Transverse colon (tissue), 4 donors: Measurements from ENCODE around the gene TNF. TPM values are rescaled to one million over a fixed set of nuclear protein-coding genes. Genes with fewer than 3 reads are reported as not detected.

Source experiments
- DNase-seq: peaks from one replicate; pipeline ENCODE4 v3.0.0-alpha.2; 2019
- H3K27ac ChIP-seq, 4 donors: fragments of 200-600 bp; sonication (generic); 2 replicates each; pipeline ENCODE4 v1.5.1; 2016 to 2018; ENCODE audit warnings: inconsistent platforms in 4 of 4
- H3K27me3 ChIP-seq: fragments of 200-600 bp; sonication (generic); 2 replicates; pipeline ENCODE4 v1.5.1; 2017; ENCODE audit warnings: inconsistent platforms
- H3K36me3 ChIP-seq, 4 donors: fragments of 200-600 bp; sonication (generic); 2 replicates each; pipeline ENCODE4 v1.5.1; 2017 to 2019; ENCODE audit warnings: inconsistent platforms in 4 of 4
- H3K4me1 ChIP-seq, 4 donors: fragments of 200-600 bp; sonication (generic); 2 replicates each; pipeline ENCODE4 v1.5.1; 2017 to 2020; ENCODE audit warnings: inconsistent platforms in 4 of 4
- H3K4me3 ChIP-seq, 4 donors: fragments of 200-600 bp; sonication (generic); 1 replicate in 1 of 4; 2 replicates in 3 of 4; pipeline versions ENCODE4 v1.5.1 to v1.6.1; 2017 to 2019; ENCODE audit warnings: inconsistent platforms in 4 of 4
- H3K9me3 ChIP-seq, 2 donors: fragments of 200-600 bp; sonication (generic); 2 replicates each; pipeline ENCODE4 v1.5.1; 2017 to 2019; ENCODE audit warnings: inconsistent platforms in 2 of 2
- CTCF ChIP-seq, 5 experiments: fragments of 200-600 bp in 3 of 5; fragments of 450-650 bp in 2 of 5; sonication (generic) in 3 of 5; IDR thresholded peaks; 1 replicate in 2 of 5; 2 replicates in 3 of 5; pipeline ENCODE4 v1.5.1; 2016 to 2017; ENCODE audit warnings: antibody characterized with exemption in 5 of 5, inconsistent platforms in 3 of 5, mild to moderate bottlenecking in 2 of 5, moderate library complexity in 1 of 5
- EP300 ChIP-seq: sonication (generic); formaldehyde crosslinking; IDR thresholded peaks from one replicate; pipeline ENCODE4 v1.6.1; 2017; ENCODE audit warnings: antibody characterized with exemption, low read depth
- POLR2A ChIP-seq: fragments of 450-650 bp; IDR thresholded peaks from one replicate; pipeline ENCODE4 v1.6.1; 2016; ENCODE audit warnings: antibody characterized with exemption, mild to moderate bottlenecking, moderate library complexity
- POLR2AphosphoS5 ChIP-seq, 3 donors: sonication (generic); formaldehyde crosslinking; IDR thresholded peaks; one replicate each; pipeline ENCODE4 v1.6.1; 2016; ENCODE audit warnings: antibody characterized with exemption in 3 of 3
- WGBS, 2 donors: methylation state at CpG; one replicate each; pipeline ENCODE4 v1.1.5; 2018; ENCODE audit warnings: low coverage in 1 of 2; 5-methylcytosine and 5-hydroxymethylcytosine counted together
- in situ Hi-C, 4 donors: fragments of 200-750 bp; cut with MboI; loops; one replicate each; pipeline versions ENCODE4 v1.15.0 to v1.15.1; 2017; ENCODE audit warnings: low sequenced_read_pairs in 3 of 4, low pct_ligation_motif_present in 1 of 4, low pct_unique_long_range_greater_than_20kb in 1 of 4
- intact Hi-C: fragments of 100-400 bp; cut with DNase I; formaldehyde crosslinking; loops from one replicate; pipeline ENCODE4 v1.15.1; 2023; ENCODE audit warnings: low total_unique reads
- total RNA-seq, 4 donors: library from RNA; depleted of rRNA; stranded (reverse); fragments of >200 nt; gene quantifications; one replicate each; pipeline ENCODE4 v1.1.0, GENCODE V29; 2016

The TNF gene
- total RNA-seq, 4 donors from 2014 or later = 0.41 to 1.1 TPM; not detected in 2

GRCh38 chr6:31586008-31586407, 10.6 kb downstream of the TNF start, which contains the start of gene LST1:
LST1 (plus strand) TSS chr6:31586277; CDS start chr6:31587300, 1,023 bp downstream.
- H3K4me1 ChIP-seq = peaks cover 3 to 39% (median 5%) of the 10 kb centered on the region in 4 donors
- intact Hi-C loops = no loop called here
- no peak for TF ChIP-seq POLR2A
- TF ChIP-seq EP300 = no peak
- TF ChIP-seq CTCF (IDR thresholded peaks at IDR 0.05) = no peak
- no peak for TF ChIP-seq POLR2AphosphoS5 (IDR thresholded peaks at IDR 0.05)
- H3K27ac ChIP-seq = peak within 1 kb of the TSS; percentile 52 to 69 (median 58)
- DNase-seq = no peak
- H3K27me3 ChIP-seq = peaks cover 7% of the 10 kb centered on the region
- no peak within 1 kb of the TSS for H3K4me3 ChIP-seq
- no peaks in the 10 kb centered on the region for H3K36me3 ChIP-seq
- in situ Hi-C loops = no loop called here
- H3K9me3 ChIP-seq = no peaks in the 10 kb centered on the region
- 50 to 64% methylated on average over 1 of the region's 1 CpG for WGBS, 2 donors

- peak; percentile 24 for DNase-seq
- WGBS, 2 donors = 64% methylated on average over 9 of the region's 9 CpGs; no CpG with 5 or more reads in 1 of the 2 donors
- intact Hi-C loops = no loop called here
- no peaks in the 10 kb centered on the region for H3K27me3 ChIP-seq
- H3K4me1 ChIP-seq = peaks cover under 1 to 32% (median 3%) of the 10 kb centered on the region in 4 donors
- no peak for TF ChIP-seq CTCF (IDR thresholded peaks at IDR 0.05)
- TF ChIP-seq POLR2AphosphoS5 (IDR thresholded peaks at IDR 0.05) = no peak
- TF ChIP-seq POLR2A = no peak
- TF ChIP-seq EP300 = no peak
- in situ Hi-C loops = no loop called here
- no peaks in the 10 kb centered on the region for H3K36me3 ChIP-seq
- H3K9me3 ChIP-seq = no peaks in the 10 kb centered on the region
- H3K4me3 ChIP-seq = no peak overlapping the region
- H3K27ac ChIP-seq = peak overlapping the region; percentile 52 to 69 (median 58)
These were observed 11.4 kb downstream of the TNF start for GRCh38 chr6:31586599-31587281.

- Histone ChIP-seq H3K4me3 (peak overlapping the region in 1 of 4 donors; percentile 9), H3K27me3 (no peaks in the 10 kb centered on the region), H3K36me3 (no peaks in the 10 kb centered on the region), H3K9me3 (no peaks in the 10 kb centered on the region), H3K27ac (peak overlapping the region; percentile 51 to 69 (median 57)), H3K4me1 (peaks cover 0 to 21% (median 0%) of the 10 kb centered on the region in 4 donors)
- WGBS, 2 donors = 59 to 61% methylated on average over 4 to 12 of the region's 12 CpGs
- no peak for DNase-seq
- TF ChIP-seq POLR2A (no peak), EP300 (no peak), POLR2AphosphoS5 (IDR thresholded peaks at IDR 0.05) (no peak), CTCF (IDR thresholded peaks at IDR 0.05) (no peak)
- intact Hi-C loops = no loop called here
- in situ Hi-C loops = no loop called here
These were observed 12.7 kb downstream of the TNF start for GRCh38 chr6:31587791-31588777.
